GM21723 (cell line): ENCODE measurements around the gene ASH1L.
"Not testable (repeated sequence)": the region's sequence is repeated elsewhere in the genome, so short reads cannot be mapped to it uniquely, and the experiment has no call there.

Experiments
- ATAC-seq: cut with Tn5 transposase; IDR thresholded peaks from one replicate; pipeline ENCODE4 v1.9.1; 2021; ENCODE audit warnings: mild to moderate bottlenecking, moderate library complexity; ENCODE audit not compliant: unreplicated experiment

The ASH1L gene

DNA sequence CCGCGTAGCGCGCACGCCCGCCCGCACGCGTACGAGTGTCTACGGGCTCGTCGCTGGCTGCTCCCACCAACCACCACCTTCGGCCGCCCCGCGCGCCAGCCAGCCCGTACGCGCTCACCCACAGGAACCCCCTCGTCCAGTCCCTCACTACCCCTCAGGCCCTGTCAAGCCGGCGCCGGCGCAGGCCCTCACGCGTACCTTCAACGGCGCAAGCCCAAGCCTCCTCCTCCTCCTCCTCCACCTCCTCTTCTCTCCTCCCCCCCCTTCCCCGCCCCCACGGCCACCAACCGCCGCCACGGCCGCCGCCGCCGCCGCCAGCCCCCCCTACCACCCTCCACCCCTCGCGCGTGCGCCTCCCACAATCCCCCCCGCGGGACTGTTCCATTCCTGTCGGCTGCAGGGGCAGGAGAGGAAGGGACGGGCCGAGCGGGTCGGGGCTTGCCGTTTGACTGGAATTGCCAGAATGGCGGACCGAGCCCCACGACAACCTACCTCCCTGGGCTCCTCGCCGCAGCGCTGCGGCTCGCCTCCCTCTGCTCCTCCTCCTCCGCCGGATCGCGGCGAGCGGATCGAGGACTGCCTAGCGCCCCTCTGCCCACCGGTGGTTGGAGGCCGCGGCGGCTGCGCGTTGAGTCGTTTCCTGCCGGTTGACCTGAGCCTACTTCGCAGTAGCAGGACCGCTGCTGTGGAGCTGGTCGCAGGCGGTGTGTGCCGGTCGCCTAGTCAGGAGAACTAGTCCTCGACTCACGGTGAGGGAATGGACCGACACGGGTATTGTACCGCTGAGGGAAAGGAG is at the start of gene ASH1L:
Gene ASH1L (minus strand): TSS at position 223 of the 796 bp plus-strand sequence. CDS start 41,284 bp downstream, outside the sequence.
- peak; percentile 81 for ATAC-seq

- not testable (repeated sequence) for ATAC-seq
These were observed 47.6 kb upstream of the ASH1L start for GRCh38 chr1:155610257-155610647.

- peak; percentile 92 for ATAC-seq
These were observed 47.1 kb upstream of the ASH1L start, which contains the start of gene MSTO1 for GRCh38 chr1:155609515-155610256. Gene MSTO1, plus strand, starts transcription at chr1:155610218. Its CDS starts 31 bp downstream, at chr1:155610249.

GRCh38 chr1:155608888-155609225 is 46.3 kb upstream of the ASH1L start:
- no peak for ATAC-seq

GRCh38 chr1:155607708-155608107 is 45.1 kb upstream of the ASH1L start:
- ATAC-seq, result no peak

GRCh38 chr1:155599828-155600572 is 37.4 kb upstream of the ASH1L start:
- not testable (repeated sequence) for ATAC-seq

GRCh38 chr1:155598842-155599331 is 36.3 kb upstream of the ASH1L start:
- no peak for ATAC-seq

- ATAC-seq, result no peak
These were observed 34.3 kb upstream of the ASH1L start for GRCh38 chr1:155596864-155597263.

- not testable (repeated sequence) for ATAC-seq
These were observed 33.4 kb upstream of the ASH1L start for GRCh38 chr1:155595877-155596474.

DNA sequence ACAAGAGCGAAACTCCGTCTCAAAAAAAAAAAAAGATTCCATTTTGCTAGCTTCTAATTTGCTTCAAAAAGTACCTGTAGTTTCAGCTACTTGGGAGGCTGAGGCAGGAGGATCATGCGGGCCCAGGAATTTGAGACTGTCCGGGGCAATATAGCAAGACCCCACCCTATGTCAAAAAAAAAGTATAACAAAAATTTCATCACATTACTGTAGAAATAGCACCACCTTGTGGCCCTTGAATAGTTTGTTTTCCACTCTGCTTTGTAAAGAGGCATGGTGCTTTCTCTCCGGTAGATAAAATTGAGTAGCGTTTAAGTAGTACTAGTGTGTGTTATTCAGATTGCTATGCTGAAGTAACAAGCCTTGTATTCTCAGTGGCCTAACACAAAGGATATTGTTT is 29.2 kb upstream of the ASH1L start:
- no peak for ATAC-seq

DNA sequence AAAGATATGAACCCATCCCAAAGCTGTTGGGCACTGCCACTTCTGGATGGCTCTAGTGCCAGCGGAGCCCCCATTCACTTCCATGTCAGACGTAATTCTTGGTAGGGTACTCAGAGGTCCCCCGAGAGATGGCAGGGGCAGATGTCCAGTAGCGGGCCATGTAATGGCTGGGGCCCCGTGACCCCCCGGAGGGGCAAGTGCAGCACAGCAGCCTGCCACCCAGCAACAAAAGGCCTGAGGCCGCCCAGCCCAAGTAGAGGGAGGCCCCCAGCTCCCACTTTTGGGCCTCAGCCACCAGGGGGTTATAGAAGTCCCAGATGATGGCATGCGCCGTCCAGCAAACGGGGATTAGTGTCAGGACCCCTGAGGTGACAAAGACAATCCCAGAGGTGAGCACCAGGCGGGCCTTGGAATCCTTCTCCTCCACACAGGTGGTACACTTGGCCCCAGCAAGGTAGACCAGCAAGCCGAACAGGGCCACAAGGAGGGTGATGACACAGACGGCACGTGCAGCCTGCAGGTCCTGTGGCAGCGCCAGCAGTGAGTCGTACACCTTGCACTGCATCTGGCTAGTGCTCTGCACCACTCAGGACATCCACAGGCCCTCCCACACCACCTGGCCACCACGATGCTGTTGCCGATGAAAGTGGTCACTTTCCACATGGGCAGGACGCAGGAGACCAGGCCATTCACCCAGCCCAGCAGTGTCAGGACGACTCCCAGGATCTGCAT is 28.1 kb upstream of the ASH1L start:
- ATAC-seq, result not testable (repeated sequence)

DNA sequence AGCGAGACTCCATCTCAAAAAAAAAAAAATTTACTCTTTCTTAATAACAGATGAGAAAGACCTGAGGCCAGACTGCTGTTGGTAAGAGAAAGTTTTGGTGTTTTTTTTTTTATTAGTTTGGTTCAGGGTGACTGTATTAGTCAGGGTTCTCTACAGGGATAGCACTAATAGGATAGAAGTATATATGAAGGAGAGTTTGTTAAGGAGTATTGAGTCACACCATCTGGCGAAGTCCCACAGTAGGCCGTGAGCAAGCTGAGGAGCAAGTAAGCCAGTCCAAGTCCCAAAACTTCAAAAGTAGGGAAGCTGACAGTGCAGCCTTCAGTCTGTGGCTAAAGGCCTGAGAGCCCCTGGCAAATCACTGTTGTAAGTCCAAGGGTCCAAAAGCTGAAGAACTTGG is 26.7 kb upstream of the ASH1L start:
- ATAC-seq, result not testable (repeated sequence)

DNA sequence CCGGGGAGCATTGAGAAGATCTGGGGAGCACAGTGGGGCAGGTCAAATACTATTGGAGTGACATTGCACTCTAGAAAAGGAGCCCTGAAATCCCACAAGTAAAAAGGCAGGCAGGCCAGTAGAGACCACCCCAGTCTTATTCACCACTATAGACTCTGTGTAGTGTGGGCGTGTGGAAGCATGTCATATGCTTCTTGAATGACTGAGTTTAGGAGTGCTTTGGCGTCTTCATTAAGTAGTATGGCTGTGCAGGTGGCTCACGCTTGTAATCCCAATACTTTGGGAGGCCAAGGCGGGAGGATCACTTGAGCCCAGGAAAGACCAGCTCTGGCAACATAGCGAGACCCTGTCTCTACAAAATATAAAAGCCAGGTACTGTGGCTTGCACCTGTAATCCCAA is 21.2 kb upstream of the ASH1L start:
- ATAC-seq, result not testable (repeated sequence)

- ATAC-seq, result not testable (repeated sequence)
These were observed 13.0 kb upstream of the ASH1L start for GRCh38 chr1:155575608-155576007.

DNA sequence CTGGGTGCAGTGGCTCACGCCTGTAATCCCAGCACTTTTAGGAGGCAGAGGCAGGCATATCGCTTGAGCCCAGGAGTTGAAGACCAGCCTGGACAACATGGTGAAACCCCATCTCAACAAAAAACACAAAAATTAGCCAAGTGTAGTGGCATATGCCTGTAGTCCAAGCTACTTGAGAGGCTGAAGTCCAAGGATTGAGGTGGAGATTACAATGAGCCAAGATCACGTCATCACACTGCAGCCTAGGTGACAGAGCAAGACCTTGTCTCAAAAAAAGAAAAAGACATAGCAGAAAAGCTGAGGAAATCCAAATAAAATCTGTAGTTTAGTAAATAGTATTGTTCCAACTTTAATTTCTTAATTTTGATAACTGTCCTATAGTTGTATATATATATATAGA is 11.5 kb upstream of the ASH1L start:
- ATAC-seq, result no peak

DNA sequence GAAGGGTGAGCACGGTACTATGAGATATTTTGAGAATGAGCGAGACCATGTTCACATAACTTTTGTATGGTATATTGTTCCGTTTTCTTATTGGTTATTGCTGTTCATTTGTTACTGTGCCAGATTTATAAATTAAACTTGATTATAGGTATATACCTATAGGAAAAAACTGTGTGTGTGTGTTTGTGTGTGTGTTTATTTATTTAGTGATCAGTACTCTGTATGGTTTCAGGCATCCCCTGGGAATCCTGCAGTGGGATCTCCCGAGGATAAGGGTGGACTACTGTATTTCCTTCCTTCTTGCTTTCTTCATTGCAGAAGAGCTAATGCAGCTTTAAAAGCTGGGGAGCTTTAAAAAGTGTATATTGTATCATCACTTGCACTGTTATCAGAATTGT is 8.0 kb upstream of the ASH1L start:
- ATAC-seq, result no peak

GRCh38 chr1:155569988-155570592 is 7.5 kb upstream of the ASH1L start:
- no peak for ATAC-seq

DNA sequence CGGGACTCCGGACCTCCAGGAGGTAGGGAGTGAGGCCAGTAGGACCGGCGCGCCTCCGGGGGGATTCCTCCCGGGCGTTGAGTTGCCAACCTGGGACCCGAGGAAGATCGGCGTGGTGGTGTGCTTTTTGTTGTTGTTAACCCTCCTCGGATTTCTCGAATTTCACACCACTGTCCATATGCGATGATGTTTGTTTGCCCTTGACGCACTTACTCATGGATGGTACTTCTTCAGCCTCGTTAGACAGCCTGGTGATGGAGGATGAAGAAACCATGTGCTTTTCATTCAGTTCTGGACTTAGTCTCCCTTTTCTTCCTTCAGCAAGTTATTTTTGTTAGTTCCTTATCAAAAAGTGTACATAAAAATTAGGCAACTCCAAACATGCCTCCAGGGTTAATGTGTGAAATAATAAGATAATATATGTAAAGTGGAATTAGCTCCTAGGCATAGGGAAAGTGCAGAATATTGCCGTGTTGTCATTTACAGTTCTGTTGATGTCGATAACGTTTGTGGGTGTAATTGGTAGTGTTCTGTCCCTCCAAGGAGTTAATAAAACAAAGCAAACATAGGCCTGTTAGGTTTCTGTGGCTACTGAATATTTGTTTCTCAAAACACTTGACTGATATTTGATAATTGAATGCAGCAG is 897 bp upstream of the ASH1L start:
- not testable (repeated sequence) for ATAC-seq
